Measurements from ENCODE around the gene PAXX.

GRCh38 chr9:136978073-136978864 lies 14.0 kb upstream of the PAXX start:
- TF ChIP-seq CTCF (conservative IDR thresholded peaks at IDR 0.05 in 1 of 2, IDR thresholded peaks at IDR 0.05 in 1 of 2; ENCODE audit: low read depth in 1 of 2, low read length in 2 of 2) (no peak), EZH2 (IDR thresholded peaks at IDR 0.05; ENCODE audit: low read length, missing control alignments) (no peak)
